ENCODE results near the gene SELENOI. TPM values are rescaled to one million over a fixed set of nuclear protein-coding genes. Genes with fewer than 3 reads are reported as not detected.

The SELENOI gene
- total RNA-seq, 2 donors from 2014 or later: 41.5 to 42.2 TPM

GRCh38 chr2:26428846-26429245 lies 82.9 kb downstream of the SELENOI start:
- intact Hi-C loops (cut with DNase I): no loop called here

GRCh38 chr2:26429779-26430578 lies 84.0 kb downstream of the SELENOI start:
- intact Hi-C loops (cut with DNase I): no loop called here
- Histone ChIP-seq H3K4me3 (no peak overlapping the region), H3K27me3 (no peaks in the 10 kb centered on the region), H3K4me1 (no peaks in the 10 kb centered on the region), H3K36me3 (no peaks in the 10 kb centered on the region), H3K27ac (no peak overlapping the region), H3K9me3 (no peaks in the 10 kb centered on the region), H3K9ac (ENCODE audit: low read depth in 2 of 2, low read length in 2 of 2) (no peak overlapping the region)
- TF ChIP-seq CTCF (IDR thresholded peaks at IDR 0.05): no peak
- no peak for DNase-seq

More at GRCh38 chr2:26428846-26429245, 82.9 kb downstream of the SELENOI start:
- Histone ChIP-seq H3K36me3 (no peaks in the 10 kb centered on the region), H3K4me1 (no peaks in the 10 kb centered on the region), H3K27ac (no peak overlapping the region), H3K9me3 (no peaks in the 10 kb centered on the region), H3K27me3 (no peaks in the 10 kb centered on the region), H3K4me3 (no peak overlapping the region), H3K9ac (ENCODE audit: low read depth in 2 of 2, low read length in 2 of 2) (no peak overlapping the region)
- no peak for TF ChIP-seq CTCF (IDR thresholded peaks at IDR 0.05)
- no peak for DNase-seq

GRCh38 chr2:26430826-26431225 lies 84.9 kb downstream of the SELENOI start:
- H3K27me3 ChIP-seq: no peaks in the 10 kb centered on the region
- no peak overlapping the region for H3K27ac ChIP-seq
- no peak for TF ChIP-seq CTCF (IDR thresholded peaks at IDR 0.05)
- no peak for DNase-seq
- no peaks in the 10 kb centered on the region for H3K9me3 ChIP-seq
- H3K9ac ChIP-seq (ENCODE audit: low read depth in 2 of 2, low read length in 2 of 2): no peak overlapping the region
- no peak overlapping the region for H3K4me3 ChIP-seq
- H3K4me1 ChIP-seq: no peaks in the 10 kb centered on the region
- H3K36me3 ChIP-seq: no peaks in the 10 kb centered on the region
- intact Hi-C loops (cut with DNase I): no loop called here

- Histone ChIP-seq H3K9ac (ENCODE audit: low read depth in 2 of 2, low read length in 2 of 2) (no peak overlapping the region), H3K4me3 (no peak overlapping the region), H3K27ac (no peak overlapping the region), H3K36me3 (no peaks in the 10 kb centered on the region), H3K9me3 (no peaks in the 10 kb centered on the region), H3K4me1 (no peaks in the 10 kb centered on the region), H3K27me3 (no peaks in the 10 kb centered on the region)
- DNase-seq: no peak
- no peak for TF ChIP-seq CTCF (IDR thresholded peaks at IDR 0.05)
- intact Hi-C loops (cut with DNase I): no loop called here
These were observed 86.4 kb downstream of the SELENOI start for GRCh38 chr2:26432363-26432762.

GRCh38 chr2:26432859-26433258 lies 86.9 kb downstream of the SELENOI start:
- TF ChIP-seq CTCF (IDR thresholded peaks at IDR 0.05): no peak
- Histone ChIP-seq H3K27me3 (no peaks in the 10 kb centered on the region), H3K4me3 (no peak overlapping the region), H3K9me3 (no peaks in the 10 kb centered on the region), H3K4me1 (no peaks in the 10 kb centered on the region), H3K36me3 (no peaks in the 10 kb centered on the region), H3K27ac (no peak overlapping the region), H3K9ac (ENCODE audit: low read depth in 2 of 2, low read length in 2 of 2) (no peak overlapping the region)
- DNase-seq: no peak
- intact Hi-C loops (cut with DNase I): no loop called here
